Osteoblast (primary cell): Measurements from ENCODE around the gene GMNC. TPM values are rescaled to one million over a fixed set of nuclear protein-coding genes. Genes with fewer than 3 reads are reported as not detected.

Source experiments
- DNase-seq: peaks from one replicate; pipeline ENCODE4 v3.0.0; 2011; ENCODE audit warnings: low spot score, mixed read lengths; ENCODE audit not compliant: insufficient read length; ENCODE audit errors: missing footprints
- H2AFZ ChIP-seq: 2 replicates; pipeline ENCODE4 v1.6.0; 2011; ENCODE audit warnings: mild to moderate bottlenecking, low read length
- H3K27ac ChIP-seq: 2 replicates; pipeline ENCODE4 v1.5.1; 2011; ENCODE audit warnings: mild to moderate bottlenecking, low read depth, low read length, moderate library complexity
- H3K27me3 ChIP-seq: 2 replicates; pipeline ENCODE4 v1.6.0; 2012; ENCODE audit warnings: mild to moderate bottlenecking, control low read depth, inconsistent platforms, low read length, moderate library complexity; ENCODE audit not compliant: insufficient read depth
- H3K36me3 ChIP-seq: 2 replicates; pipeline ENCODE4 v1.5.1; 2011; ENCODE audit warnings: mild to moderate bottlenecking, low read length, control low read depth, moderate library complexity; ENCODE audit not compliant: insufficient read depth
- H3K4me1 ChIP-seq: 2 replicates; pipeline ENCODE4 v1.5.1; 2011; ENCODE audit warnings: mild to moderate bottlenecking, low read length, control low read depth, moderate library complexity; ENCODE audit not compliant: insufficient read depth
- H3K4me2 ChIP-seq: 2 replicates; pipeline ENCODE4 v1.6.0; 2011; ENCODE audit warnings: mild to moderate bottlenecking, low read length; ENCODE audit not compliant: insufficient read depth
- H3K4me3 ChIP-seq: fragments of 200-600 bp; sonication (generic); 3 replicates; pipeline ENCODE4 v1.5.1; 2012; ENCODE audit warnings: mild to moderate bottlenecking, low read length, inconsistent platforms; ENCODE audit not compliant: insufficient read depth
- H3K79me2 ChIP-seq: 2 replicates; pipeline ENCODE4 v1.6.0; 2012; ENCODE audit warnings: mild to moderate bottlenecking, low read length, control low read depth, inconsistent platforms; ENCODE audit not compliant: insufficient read depth
- H3K9me3 ChIP-seq: 2 replicates; pipeline ENCODE4 v1.5.1; 2011; ENCODE audit warnings: low read depth, low read length, control low read depth
- H4K20me1 ChIP-seq: 2 replicates; pipeline ENCODE4 v1.6.0; 2012; ENCODE audit warnings: mild to moderate bottlenecking, low read length, control low read depth; ENCODE audit not compliant: insufficient read depth
- total RNA-seq: library from RNA; depleted of rRNA; stranded (reverse); fragments of >200 nt; gene quantifications from 2 replicates; pipeline ENCODE4 v1.2.3, GENCODE V29; 2012
- TF ChIP-seq, protein P1 (sequence below): IDR thresholded peaks from 2 replicates; pipeline ENCODE4 v1.5.1; 2011; ENCODE audit warnings: mild to moderate bottlenecking, low read depth, low read length, moderate library complexity; ENCODE audit errors: extremely low read depth

Gene GMNC
- total RNA-seq, 1 donor: 0.72 TPM

DNA sequence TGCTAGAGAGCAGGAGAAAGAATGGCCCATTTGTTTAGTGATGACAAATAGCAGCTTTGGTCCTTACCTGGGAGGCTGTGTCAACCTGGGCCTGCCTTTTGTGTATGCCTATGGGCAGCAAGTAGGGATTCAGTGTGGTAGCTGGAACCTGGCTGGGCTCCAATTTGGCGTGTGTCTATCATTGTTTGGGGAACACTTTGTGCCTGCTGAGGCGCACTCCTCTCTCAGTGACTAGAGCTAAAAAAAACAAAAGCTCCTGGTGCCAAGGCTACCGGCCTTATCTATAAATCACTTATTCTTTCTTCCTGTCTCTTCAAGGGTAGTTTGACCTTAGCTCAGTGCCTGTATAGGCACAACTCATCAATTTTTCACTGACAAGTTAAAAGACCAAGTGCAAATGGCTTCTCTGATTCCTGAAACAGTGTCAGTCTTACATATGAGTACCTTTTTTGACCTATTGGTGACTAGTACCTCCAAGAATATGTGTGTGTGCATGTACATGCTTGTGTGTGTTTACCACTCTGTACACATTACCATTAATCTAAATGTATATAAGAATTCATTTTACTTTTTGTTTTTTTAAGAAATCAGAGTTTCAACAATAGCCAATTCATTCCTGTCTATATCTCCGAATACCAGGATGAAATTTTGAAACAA lies 54.6 kb downstream of the GMNC start:
- TF ChIP-seq, protein P1, sequence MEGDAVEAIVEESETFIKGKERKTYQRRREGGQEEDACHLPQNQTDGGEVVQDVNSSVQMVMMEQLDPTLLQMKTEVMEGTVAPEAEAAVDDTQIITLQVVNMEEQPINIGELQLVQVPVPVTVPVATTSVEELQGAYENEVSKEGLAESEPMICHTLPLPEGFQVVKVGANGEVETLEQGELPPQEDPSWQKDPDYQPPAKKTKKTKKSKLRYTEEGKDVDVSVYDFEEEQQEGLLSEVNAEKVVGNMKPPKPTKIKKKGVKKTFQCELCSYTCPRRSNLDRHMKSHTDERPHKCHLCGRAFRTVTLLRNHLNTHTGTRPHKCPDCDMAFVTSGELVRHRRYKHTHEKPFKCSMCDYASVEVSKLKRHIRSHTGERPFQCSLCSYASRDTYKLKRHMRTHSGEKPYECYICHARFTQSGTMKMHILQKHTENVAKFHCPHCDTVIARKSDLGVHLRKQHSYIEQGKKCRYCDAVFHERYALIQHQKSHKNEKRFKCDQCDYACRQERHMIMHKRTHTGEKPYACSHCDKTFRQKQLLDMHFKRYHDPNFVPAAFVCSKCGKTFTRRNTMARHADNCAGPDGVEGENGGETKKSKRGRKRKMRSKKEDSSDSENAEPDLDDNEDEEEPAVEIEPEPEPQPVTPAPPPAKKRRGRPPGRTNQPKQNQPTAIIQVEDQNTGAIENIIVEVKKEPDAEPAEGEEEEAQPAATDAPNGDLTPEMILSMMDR: no peak
- H3K4me1 ChIP-seq: no peaks in the 10 kb centered on the region
- no peak for DNase-seq

More for the DNA sequence above, 54.6 kb downstream of the GMNC start:
- H4K20me1 ChIP-seq: no peaks in the 10 kb centered on the region
- H3K79me2 ChIP-seq: no peaks in the 10 kb centered on the region
- H3K9me3 ChIP-seq: no peaks in the 10 kb centered on the region
- H3K27me3 ChIP-seq: no peaks in the 10 kb centered on the region
- H2AFZ ChIP-seq: no peak overlapping the region
- H3K36me3 ChIP-seq: no peaks in the 10 kb centered on the region
- no peak overlapping the region for H3K4me3 ChIP-seq
- no peak overlapping the region for H3K4me2 ChIP-seq
- no peak overlapping the region for H3K27ac ChIP-seq
